T-helper 2 cell treated with Interferon-gamma antibody and Interleukin-4, amounts not matched to agents 5 μg/mL and 100 μg/mL, for 36 hours (primary cell): ENCODE results near the gene SIMC1.
A peak's percentile ranks its signal among the peaks of the same experiment; 100 is the strongest.

Experiments
- DNase-seq: peaks from one replicate; pipeline ENCODE4 v3.0.0; 2021; ENCODE audit warnings: low spot score
- H3K27ac Mint-ChIP-seq: one replicate; pipeline ENCODE4 v1.8.0; 2021; ENCODE audit warnings: mild to moderate bottlenecking, mixed read lengths
- H3K27me3 Mint-ChIP-seq: one replicate; pipeline ENCODE4 v1.8.0; 2021; ENCODE audit warnings: low read depth, mixed read lengths
- H3K36me3 Mint-ChIP-seq: one replicate; pipeline ENCODE4 v1.8.0; 2021; ENCODE audit warnings: low read depth, mixed read lengths
- H3K4me1 Mint-ChIP-seq: one replicate; pipeline ENCODE4 v1.8.0; 2021; ENCODE audit warnings: low read depth, mixed read lengths
- H3K4me3 Mint-ChIP-seq: one replicate; pipeline ENCODE4 v1.8.0; 2022; ENCODE audit warnings: mild to moderate bottlenecking, moderate library complexity, mixed read lengths
- H3K9me3 Mint-ChIP-seq: one replicate; pipeline ENCODE4 v1.8.0; 2021; ENCODE audit warnings: mixed read lengths

The SIMC1 gene

GRCh38 chr5:176353533-176353932, 115.3 kb downstream of the SIMC1 start:
- Mint-ChIP-seq H3K36me3 (peaks cover 59% of the 10 kb centered on the region), H3K9me3 (no peaks in the 10 kb centered on the region), H3K4me3 (no peak overlapping the region), H3K27ac (no peak overlapping the region), H3K4me1 (peaks cover 3% of the 10 kb centered on the region), H3K27me3 (no peaks in the 10 kb centered on the region)
- no peak for DNase-seq

- Mint-ChIP-seq H3K9me3 (no peaks in the 10 kb centered on the region), H3K27me3 (no peaks in the 10 kb centered on the region), H3K27ac (no peak overlapping the region), H3K4me1 (peaks cover 8% of the 10 kb centered on the region), H3K4me3 (no peak overlapping the region), H3K36me3 (peaks cover 46% of the 10 kb centered on the region)
- DNase-seq: no peak
Measured at GRCh38 chr5:176355400-176356178, 117.4 kb downstream of the SIMC1 start.

GRCh38 chr5:176356179-176356566, 117.9 kb downstream of the SIMC1 start:
- Mint-ChIP-seq H3K27ac (no peak overlapping the region), H3K27me3 (no peaks in the 10 kb centered on the region), H3K4me1 (peaks cover 8% of the 10 kb centered on the region), H3K36me3 (peaks cover 43% of the 10 kb centered on the region), H3K9me3 (no peaks in the 10 kb centered on the region), H3K4me3 (no peak overlapping the region)
- no peak for DNase-seq

- DNase-seq: no peak
- H3K36me3 Mint-ChIP-seq: peaks cover 25% of the 10 kb centered on the region
- H3K9me3 Mint-ChIP-seq: no peaks in the 10 kb centered on the region
- peaks cover 21% of the 10 kb centered on the region for H3K4me1 Mint-ChIP-seq
- H3K4me3 Mint-ChIP-seq: peak overlapping the region; percentile 72
- H3K27ac Mint-ChIP-seq: peak overlapping the region; percentile 28
- H3K27me3 Mint-ChIP-seq: no peaks in the 10 kb centered on the region
Measured at GRCh38 chr5:176359658-176360057, 121.4 kb downstream of the SIMC1 start.

GRCh38 chr5:176360894-176361436, 122.7 kb downstream of the SIMC1 start:
- Mint-ChIP-seq H3K27ac (peak overlapping the region; percentile 93), H3K4me1 (peaks cover 21% of the 10 kb centered on the region), H3K27me3 (no peaks in the 10 kb centered on the region), H3K4me3 (peak overlapping the region; percentile 99), H3K36me3 (peaks cover 21% of the 10 kb centered on the region), H3K9me3 (no peaks in the 10 kb centered on the region)
- no peak for DNase-seq

GRCh38 chr5:176361437-176362232, 123.4 kb downstream of the SIMC1 start, which contains the start of gene KIAA1191:
TSS of gene KIAA1191 (minus strand) at chr5:176361764. CDS start at chr5:176359508, 2,256 bp downstream.
- peak; percentile 93 for DNase-seq
- H3K27me3 Mint-ChIP-seq: no peaks in the 10 kb centered on the region
- H3K9me3 Mint-ChIP-seq: no peaks in the 10 kb centered on the region
- H3K4me3 Mint-ChIP-seq: peak within 1 kb of the TSS; percentile 99
- peaks cover 21% of the 10 kb centered on the region for H3K4me1 Mint-ChIP-seq
- peaks cover 18% of the 10 kb centered on the region for H3K36me3 Mint-ChIP-seq
- H3K27ac Mint-ChIP-seq: peak within 1 kb of the TSS; percentile 93

GRCh38 chr5:176362233-176362490, 123.9 kb downstream of the SIMC1 start:
- Mint-ChIP-seq H3K9me3 (no peaks in the 10 kb centered on the region), H3K36me3 (peaks cover 18% of the 10 kb centered on the region), H3K4me3 (peak overlapping the region; percentile 99), H3K4me1 (peaks cover 21% of the 10 kb centered on the region), H3K27me3 (no peaks in the 10 kb centered on the region), H3K27ac (peak overlapping the region; percentile 93)
- DNase-seq: no peak

GRCh38 chr5:176364765-176365350, 126.6 kb downstream of the SIMC1 start:
- Mint-ChIP-seq H3K4me3 (peak overlapping the region; percentile 66), H3K27ac (no peak overlapping the region), H3K9me3 (no peaks in the 10 kb centered on the region), H3K4me1 (peaks cover 22% of the 10 kb centered on the region), H3K36me3 (peaks cover 8% of the 10 kb centered on the region), H3K27me3 (no peaks in the 10 kb centered on the region)
- no peak for DNase-seq

GRCh38 chr5:176365351-176366231, 127.4 kb downstream of the SIMC1 start, which contains the start of gene ARL10:
TSS of gene ARL10 (plus strand) at chr5:176365487. CDS start at chr5:176365564, 77 bp downstream.
- DNase-seq: peak; percentile 69
- Mint-ChIP-seq H3K36me3 (peaks cover 8% of the 10 kb centered on the region), H3K4me3 (peak within 1 kb of the TSS; percentile 71), H3K27ac (no peak within 1 kb of the TSS), H3K27me3 (no peaks in the 10 kb centered on the region), H3K4me1 (peaks cover 21% of the 10 kb centered on the region), H3K9me3 (no peaks in the 10 kb centered on the region)

GRCh38 chr5:176366232-176366894, 128.1 kb downstream of the SIMC1 start:
- Mint-ChIP-seq H3K27ac (peak overlapping the region; percentile 28), H3K4me3 (peak overlapping the region; percentile 71), H3K9me3 (no peaks in the 10 kb centered on the region), H3K27me3 (no peaks in the 10 kb centered on the region), H3K36me3 (peaks cover 8% of the 10 kb centered on the region), H3K4me1 (peaks cover 21% of the 10 kb centered on the region)
- DNase-seq: no peak

- Mint-ChIP-seq H3K9me3 (no peaks in the 10 kb centered on the region), H3K27me3 (no peaks in the 10 kb centered on the region), H3K36me3 (peaks cover 8% of the 10 kb centered on the region), H3K27ac (no peak overlapping the region), H3K4me3 (no peak overlapping the region), H3K4me1 (peaks cover 9% of the 10 kb centered on the region)
- DNase-seq: no peak
Measured at GRCh38 chr5:176368726-176369125, 130.5 kb downstream of the SIMC1 start.

- DNase-seq: no peak
- Mint-ChIP-seq H3K27me3 (no peaks in the 10 kb centered on the region), H3K27ac (no peak overlapping the region), H3K9me3 (no peaks in the 10 kb centered on the region), H3K36me3 (peaks cover 8% of the 10 kb centered on the region), H3K4me3 (no peak overlapping the region), H3K4me1 (peaks cover 9% of the 10 kb centered on the region)
Measured at GRCh38 chr5:176369934-176370711, 131.9 kb downstream of the SIMC1 start.
